GM12892 (cell line): ENCODE measurements around the gene DNER.
A peak's percentile ranks its signal among the peaks of the same experiment; 100 is the strongest.
"Not testable (repeated sequence)": the region's sequence is repeated elsewhere in the genome, so short reads cannot be mapped to it uniquely, and the experiment has no call there.

Source experiments
- DNase-seq: peaks from one replicate; pipeline ENCODE4 v3.0.0; 2011; ENCODE audit not compliant: insufficient read length
- FAIRE-seq: peaks from 2 replicates; lab custom pipeline; 2011; peaks lifted over from hg19 to GRCh38; lab: Jason Lieb, UNC
- POLR2A ChIP-seq: IDR thresholded peaks from 2 replicates; pipeline ENCODE4 v1.6.1; 2011; ENCODE audit warnings: low read depth, low read length, control low read depth
- POLR2AphosphoS5 ChIP-seq: IDR thresholded peaks from 2 replicates; pipeline ENCODE4 v1.6.1; 2011; ENCODE audit warnings: low read depth, low read length, control low read depth
- TAF1 ChIP-seq: IDR thresholded peaks from 2 replicates; pipeline ENCODE4 v1.6.1; 2011; ENCODE audit warnings: low read depth, mild to moderate bottlenecking, control low read depth, low read length, borderline replicate concordance

The DNER gene

GRCh38 chr2:229731916-229732315 lies 17.6 kb upstream of the DNER start:
- FAIRE-seq (no peak), DNase-seq (no peak)
- TF ChIP-seq POLR2AphosphoS5 (no peak), POLR2A (no peak), TAF1 (no peak)

- TF ChIP-seq POLR2AphosphoS5 (no peak), TAF1 (no peak), POLR2A (no peak)
- FAIRE-seq (no peak), DNase-seq (no peak)
These were observed 17.0 kb upstream of the DNER start for GRCh38 chr2:229731363-229731762.

- FAIRE-seq (no peak), DNase-seq (no peak)
- TF ChIP-seq TAF1 = no peak
- TF ChIP-seq POLR2A = no peak
- TF ChIP-seq POLR2AphosphoS5 = no peak
These were observed 14.0 kb upstream of the DNER start for GRCh38 chr2:229728370-229728769.

GRCh38 chr2:229726643-229727042 lies 12.3 kb upstream of the DNER start:
- FAIRE-seq (no peak), DNase-seq (no peak)
- TF ChIP-seq TAF1 = no peak
- TF ChIP-seq POLR2A = no peak
- no peak for TF ChIP-seq POLR2AphosphoS5

GRCh38 chr2:229725716-229726574 lies 11.6 kb upstream of the DNER start:
- DNase-seq = no peak
- TF ChIP-seq POLR2AphosphoS5 (no peak), TAF1 (no peak), POLR2A (no peak)
- FAIRE-seq = no peak

- FAIRE-seq, DNase-seq: not testable (repeated sequence)
These were observed 8.8 kb upstream of the DNER start for GRCh38 chr2:229723192-229723591.

GRCh38 chr2:229719926-229720647 lies 5.7 kb upstream of the DNER start:
- DNase-seq = no peak
- TF ChIP-seq POLR2A (no peak), TAF1 (no peak), POLR2AphosphoS5 (no peak)
- no peak for FAIRE-seq

- TF ChIP-seq POLR2A = no peak
- no peak for TF ChIP-seq TAF1
- no peak for DNase-seq
- FAIRE-seq = no peak
These were observed 3.7 kb upstream of the DNER start for GRCh38 chr2:229718057-229718456.

- no peak for TF ChIP-seq POLR2AphosphoS5
- TF ChIP-seq TAF1 = no peak
- TF ChIP-seq POLR2A = no peak
- FAIRE-seq (no peak), DNase-seq (no peak)
These were observed 1.6 kb upstream of the DNER start for GRCh38 chr2:229715895-229716507.

- TF ChIP-seq POLR2A (no peak), TAF1 (no peak), POLR2AphosphoS5 (no peak)
- DNase-seq (peak; percentile 36), FAIRE-seq (peak; percentile 48)
These were observed 584 bp upstream of the DNER start for GRCh38 chr2:229714736-229715541.

GRCh38 chr2:229713371-229714079 lies 830 bp downstream of the DNER start:
- DNase-seq (peak; percentile 14), FAIRE-seq (no peak)
- TF ChIP-seq POLR2A (no peak), TAF1 (no peak), POLR2AphosphoS5 (no peak)
